Dedifferentiated amniotic fluid mesenchymal stem cell (primary cell): ENCODE measurements around the gene CLDN15.

Source experiments
- DNase-seq: peaks from one replicate; pipeline ENCODE4 v3.0.0-alpha.2; 2016; ENCODE audit errors: extremely low spot score

Gene CLDN15

DNA sequence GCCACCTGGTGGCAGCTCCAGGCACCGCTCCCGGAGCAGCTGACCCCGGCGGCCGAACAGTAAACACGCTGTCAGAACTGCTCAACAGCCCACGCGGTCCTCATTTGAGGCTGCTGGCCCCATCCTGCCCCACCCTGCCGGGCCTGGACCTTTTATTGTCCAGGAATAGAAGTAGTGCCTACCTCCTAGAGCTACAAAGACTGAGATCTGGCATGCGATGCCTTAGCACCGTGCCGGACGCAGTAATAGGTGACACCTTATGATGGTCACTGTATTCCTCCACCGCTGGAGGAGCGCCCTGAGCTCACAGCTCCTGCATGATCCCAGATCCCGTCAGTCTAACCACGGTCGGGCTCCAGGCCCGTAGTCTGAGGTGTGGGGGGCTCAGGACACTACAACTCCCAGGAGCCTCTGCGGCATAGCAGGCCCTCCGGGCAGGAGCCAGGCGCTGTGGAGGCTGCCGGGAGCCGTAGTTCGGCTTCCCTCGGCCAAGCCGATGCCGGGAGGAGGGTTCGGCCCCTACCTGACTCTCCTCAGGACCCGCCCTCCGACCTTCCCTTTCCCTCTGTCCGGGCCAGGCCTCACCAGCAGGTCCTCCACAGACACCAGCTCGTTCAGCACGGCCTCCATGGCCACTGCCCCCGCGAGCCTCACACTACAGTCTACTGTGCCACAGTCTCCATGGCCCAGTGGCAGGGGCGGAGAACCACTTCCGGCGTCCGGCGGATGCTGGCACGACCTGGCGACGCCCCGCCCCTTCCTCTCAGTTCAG lies 7.0 kb upstream of the CLDN15 start, which contains the start of gene FIS1:
Gene FIS1 (minus strand): TSS at position 707 of the 772 bp plus-strand sequence. CDS start 77 bp downstream, at position 630.
- peak; percentile 85 for DNase-seq

DNA sequence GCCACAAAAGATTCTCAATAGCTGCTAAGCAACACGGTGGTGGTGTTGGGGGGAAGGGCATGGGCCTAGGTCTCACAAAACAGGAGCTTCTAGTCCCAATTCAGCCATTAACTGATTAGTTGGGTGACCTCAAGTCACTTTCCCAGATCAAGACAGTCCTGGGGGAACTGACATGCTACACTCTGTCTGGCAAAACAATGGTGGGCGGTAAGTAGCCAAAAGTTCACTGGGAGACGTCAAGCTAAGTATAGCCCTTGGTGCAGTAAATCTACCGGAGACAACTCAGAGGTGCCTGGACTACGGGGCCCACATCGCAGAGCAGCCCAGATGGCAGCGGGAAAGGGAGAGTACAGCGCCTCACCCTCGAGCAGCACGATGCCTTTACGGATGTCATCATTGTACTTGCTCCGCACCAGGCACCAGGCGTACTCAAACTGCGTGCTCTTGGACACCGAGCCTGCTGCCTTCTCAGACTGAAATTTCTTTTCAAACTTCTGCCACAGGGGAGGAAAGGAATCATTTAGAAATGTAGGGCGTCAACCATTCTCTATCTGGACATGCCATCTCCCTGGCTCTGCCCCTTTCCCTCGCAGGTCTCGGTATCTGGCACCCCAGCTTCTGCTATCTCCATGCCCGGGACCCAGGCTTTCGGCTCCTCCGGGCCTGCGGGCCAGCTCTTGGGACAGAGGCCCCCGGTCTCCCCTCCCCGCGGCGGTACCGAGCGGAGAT lies 6.2 kb upstream of the CLDN15 start:
- DNase-seq, result no peak

DNA sequence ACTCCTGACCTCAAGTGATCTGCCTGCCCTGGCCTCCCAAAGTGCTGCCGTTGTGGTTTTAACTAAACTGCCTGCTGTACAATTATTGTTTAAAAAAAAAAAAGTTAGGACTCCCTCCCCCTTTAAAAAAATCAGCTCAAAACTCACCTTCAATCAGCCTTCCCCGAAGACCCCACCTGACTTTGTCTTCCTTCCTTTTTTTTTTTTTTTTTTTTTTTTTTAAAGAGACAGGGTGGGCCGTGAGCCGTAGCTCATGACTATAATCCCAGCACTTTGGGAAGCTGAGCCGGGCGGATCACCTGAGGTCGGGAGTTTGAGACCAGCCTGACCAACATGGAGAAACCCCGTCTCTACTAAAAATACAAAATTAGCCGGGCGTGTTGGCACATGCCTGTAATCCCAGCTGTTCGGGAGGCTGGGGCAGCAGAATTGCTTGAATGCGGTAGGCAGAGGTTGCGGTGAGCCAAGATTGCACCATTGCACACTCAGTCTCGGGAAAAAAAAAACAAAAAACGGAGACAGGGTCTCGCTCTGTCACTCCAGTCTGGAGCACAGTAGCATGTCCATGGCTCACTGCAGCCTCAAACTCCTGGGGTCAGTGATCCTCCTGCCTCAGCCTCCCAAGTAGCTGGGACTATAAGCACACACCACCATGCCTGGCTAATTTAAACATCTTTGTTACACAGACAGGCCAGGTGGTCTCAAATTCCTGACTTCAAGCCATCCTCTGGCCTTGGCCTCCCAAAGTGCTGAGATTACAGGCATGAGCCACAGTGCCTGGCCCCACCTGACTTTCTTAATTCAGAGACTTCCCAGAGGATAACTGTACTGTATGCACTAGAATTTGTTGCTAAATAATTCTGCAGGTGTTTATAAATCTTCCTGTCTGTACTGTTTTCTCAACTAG lies 4.1 kb upstream of the CLDN15 start:
- DNase-seq, result no peak

DNA sequence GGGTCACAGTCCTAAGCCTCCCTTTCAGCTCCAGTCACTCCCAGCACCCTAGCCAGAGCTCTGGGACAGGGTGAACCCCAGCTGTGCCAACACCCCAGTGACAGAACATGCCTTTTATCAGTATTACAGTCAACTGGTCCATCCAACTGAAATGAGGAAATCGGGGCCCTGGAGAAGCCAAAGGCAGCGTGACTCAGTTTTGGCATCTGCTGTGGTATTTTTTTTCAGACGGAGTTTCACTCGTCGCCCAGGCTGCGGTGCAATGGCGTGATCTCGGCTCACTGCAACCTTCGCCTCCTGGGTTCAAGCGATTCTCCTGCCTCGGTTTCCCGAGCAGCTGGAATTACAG lies 3.4 kb upstream of the CLDN15 start:
- no peak for DNase-seq

DNA sequence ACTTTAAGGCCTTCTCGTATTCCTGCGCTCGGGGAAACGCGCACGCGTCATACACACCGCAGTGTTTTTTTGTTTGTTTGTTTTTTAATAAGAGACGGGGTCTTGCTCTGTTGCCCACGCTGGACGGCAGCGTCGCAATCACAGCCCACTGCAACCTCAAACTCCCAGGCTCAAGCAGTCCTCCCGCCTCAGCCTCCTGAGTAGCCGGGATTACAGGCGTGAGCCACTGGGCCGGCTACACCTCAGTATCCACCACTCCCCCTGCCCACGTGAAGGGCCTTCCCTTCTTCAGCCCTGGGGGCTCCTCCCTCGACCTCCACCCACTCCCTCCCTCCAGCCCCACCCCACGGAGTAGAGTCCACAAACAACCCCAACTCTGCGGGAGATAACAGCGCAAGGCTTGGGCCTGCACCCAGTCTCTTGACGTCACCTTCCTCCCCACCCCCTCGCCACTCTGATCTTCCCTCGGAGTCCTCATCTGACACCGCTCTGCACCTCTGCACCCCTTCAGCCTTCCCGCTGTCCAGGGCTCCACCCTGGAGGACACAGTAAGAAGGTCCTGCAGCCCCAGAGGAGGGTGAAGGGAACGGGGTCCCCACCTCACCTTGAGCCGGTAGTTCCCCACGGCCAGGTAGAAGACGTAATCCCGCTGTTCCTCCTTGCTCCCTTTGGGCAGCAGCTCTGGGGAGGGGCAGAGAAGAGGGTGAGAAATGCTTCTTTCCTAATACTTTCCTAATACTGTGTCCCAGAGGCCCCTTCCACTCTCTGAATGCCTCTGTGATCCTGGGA lies 2.8 kb upstream of the CLDN15 start:
- DNase-seq, result no peak

DNA sequence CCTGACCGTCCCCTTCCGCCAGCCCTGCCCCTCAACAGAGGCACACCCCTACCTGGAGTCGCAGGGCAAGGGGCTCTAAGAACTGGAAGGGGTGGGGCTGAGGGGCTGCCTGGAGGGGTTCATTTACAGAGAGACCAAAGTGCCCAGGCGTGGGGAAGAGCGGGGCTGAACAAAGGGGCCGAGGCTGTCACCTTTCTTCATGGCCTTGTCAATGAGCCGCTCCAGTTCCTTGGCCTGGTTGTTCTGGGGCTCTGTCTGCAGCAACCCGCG lies 2.3 kb upstream of the CLDN15 start:
- DNase-seq, result no peak

DNA sequence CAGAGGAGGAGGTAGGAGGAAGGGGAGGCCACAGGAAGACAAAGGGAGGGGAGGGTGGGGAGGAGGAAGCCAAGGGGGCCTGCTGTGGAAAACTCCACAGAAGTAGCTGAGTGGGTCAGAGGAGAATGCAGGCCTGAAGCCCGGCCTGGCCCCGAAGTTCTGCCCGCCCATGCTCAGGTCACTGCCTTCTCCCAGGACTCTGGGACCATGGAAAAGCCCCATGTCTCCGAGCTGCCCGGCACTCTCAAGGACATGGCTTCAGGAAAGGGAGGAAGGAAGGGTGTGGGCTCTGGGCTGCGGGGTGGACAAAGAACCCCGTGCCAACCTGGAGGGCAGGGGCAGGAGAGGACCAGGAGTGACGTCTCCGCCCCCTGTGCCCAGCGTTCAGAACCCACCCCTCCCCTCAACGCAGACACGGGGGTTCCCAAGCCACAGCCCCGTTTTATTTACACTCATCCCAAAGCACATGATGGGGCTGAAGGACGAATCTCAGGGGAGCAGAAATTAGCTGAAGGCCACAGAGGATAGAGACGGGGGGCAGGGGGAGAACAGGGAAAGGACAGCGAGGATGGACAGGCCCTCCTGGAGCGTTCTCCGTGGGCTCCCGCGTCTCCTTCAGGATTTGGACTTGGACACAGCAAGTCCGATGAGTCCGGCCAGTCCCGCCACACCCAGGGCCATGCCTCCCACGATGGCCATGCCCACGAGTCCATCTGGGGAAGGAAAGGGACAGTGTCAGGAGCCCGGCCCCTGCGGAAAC lies 1.8 kb upstream of the CLDN15 start:
- no peak for DNase-seq

DNA sequence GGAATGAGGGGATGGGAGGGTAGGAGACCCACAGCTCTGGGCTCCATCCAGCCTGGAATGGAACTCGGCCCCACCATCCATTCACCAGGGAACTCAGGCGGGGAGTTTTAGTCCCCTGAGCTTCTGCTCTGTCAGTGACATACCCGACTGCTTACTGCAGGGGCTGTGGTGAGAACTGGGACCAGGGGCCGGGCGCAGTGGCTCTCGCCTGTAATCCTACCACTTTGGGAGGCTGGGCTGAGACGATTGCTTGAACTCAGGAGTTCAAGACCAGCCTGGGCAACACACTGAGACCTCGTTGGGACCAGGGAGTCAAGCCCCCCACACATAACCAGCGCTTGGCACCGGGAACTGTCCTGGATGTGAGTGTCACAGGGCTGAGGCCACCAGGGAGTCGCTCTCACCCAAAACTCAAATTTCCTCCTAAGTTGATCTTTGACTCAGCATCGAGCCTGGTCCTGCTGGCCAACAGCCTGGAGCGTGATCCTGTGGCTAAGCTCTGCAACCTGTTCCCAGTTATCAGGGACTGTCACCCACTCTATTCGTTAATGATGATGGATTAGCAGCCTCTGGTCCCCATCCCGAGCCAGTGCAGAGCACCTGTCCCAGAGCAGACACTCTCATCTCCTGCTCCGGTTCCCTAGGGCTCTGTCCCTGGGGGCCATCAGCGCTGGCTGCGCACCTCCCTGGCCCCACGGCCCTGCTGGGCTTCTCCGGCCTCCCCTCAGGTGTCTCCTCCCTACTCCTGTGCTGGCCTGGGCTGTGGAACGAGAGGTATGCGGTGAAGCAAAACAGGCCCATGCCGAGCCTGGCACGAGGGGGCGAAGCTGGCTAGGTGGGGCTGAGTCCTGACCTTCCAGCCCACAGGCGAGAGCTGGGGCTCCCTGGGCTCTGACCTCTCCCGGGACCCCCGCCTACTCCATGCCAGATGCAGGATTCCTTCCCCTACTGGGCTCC lies 902 bp upstream of the CLDN15 start:
- DNase-seq, result no peak

DNA sequence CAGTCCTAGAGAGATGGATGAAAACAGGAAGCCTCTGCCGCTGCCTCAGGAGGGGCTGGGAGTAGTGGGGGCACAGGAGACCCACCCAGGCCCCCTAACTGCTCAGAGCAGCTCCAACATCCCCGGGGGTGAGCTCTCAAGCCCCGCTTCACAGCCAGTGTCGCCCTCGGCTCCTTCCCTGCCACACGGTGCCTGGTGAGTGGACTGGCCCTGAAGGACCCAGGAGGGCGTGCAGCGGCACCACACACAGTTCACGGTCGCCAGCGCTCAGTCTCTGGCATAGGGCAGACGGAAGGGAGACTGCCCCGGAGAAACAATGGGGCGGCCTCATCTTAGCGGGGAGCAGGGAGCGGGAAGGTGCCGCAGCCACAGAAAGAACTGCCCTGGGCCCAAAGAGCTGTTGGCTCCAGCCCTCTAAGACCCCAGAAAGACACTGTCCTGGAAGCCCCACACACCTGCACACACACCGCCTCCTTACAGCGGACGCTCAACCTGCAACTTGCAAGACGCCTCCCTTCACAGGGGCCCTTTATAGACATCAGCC lies 1.2 kb downstream of the CLDN15 start:
- DNase-seq, result no peak

DNA sequence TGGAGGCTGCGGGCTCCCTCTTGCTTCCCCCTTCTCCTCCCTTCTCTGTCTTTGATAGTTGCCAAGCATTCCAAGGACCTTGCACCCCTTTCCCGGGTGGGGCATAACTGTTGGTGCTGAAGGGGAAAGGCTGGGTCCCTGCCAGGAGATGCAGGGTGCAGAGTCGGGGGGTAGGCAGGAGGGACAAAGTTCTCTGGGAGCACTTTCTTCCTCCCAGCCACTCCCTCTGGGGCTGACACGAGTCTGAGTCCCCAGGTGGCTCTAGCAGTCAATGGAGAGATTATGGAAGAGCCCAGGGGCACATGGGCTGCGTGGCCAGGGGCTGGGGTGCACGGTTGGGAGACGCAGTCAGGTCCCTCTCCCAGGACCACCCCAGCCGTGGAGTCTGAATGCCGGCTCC lies 2.1 kb downstream of the CLDN15 start:
- DNase-seq, result no peak

DNA sequence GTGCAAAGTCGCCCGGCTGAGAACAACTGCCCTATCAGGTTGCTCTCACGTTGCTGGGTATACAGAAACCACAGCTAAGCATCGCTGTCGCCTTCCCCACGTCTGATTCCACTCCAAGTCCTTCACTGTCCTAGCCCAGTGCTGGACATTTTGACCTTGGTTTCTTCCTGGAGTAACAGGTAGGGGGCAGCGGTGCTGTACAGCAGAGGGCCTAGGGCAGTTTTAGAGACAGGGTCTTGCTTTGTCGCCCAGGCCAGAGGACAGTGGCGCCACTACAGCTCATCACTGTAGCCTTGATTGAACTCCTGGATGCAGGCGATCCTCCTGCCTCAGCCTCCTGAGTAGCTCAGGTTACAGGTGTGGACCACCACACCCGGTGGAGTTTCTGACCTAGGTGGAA lies 2.6 kb downstream of the CLDN15 start:
- no peak for DNase-seq

DNA sequence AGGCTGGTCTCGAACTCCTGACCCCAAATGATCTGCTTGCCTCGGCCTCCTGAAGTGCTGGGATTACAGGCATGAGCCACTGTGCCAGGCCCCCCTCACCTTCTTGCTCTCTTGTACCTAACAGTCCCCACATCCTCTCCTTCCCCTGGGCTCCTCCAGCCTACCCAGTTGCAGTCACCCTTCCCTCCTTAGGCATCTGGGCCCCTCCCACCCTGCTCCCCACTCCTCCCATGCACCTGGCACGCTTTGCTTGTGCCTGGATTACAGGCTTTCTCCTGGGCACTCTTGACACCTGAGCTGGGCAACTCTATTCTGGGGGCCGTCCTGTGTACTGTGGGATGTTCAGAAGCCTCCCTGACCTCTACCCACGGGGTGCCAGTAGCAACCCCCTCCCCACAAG lies 3.0 kb downstream of the CLDN15 start:
- DNase-seq, result no peak

DNA sequence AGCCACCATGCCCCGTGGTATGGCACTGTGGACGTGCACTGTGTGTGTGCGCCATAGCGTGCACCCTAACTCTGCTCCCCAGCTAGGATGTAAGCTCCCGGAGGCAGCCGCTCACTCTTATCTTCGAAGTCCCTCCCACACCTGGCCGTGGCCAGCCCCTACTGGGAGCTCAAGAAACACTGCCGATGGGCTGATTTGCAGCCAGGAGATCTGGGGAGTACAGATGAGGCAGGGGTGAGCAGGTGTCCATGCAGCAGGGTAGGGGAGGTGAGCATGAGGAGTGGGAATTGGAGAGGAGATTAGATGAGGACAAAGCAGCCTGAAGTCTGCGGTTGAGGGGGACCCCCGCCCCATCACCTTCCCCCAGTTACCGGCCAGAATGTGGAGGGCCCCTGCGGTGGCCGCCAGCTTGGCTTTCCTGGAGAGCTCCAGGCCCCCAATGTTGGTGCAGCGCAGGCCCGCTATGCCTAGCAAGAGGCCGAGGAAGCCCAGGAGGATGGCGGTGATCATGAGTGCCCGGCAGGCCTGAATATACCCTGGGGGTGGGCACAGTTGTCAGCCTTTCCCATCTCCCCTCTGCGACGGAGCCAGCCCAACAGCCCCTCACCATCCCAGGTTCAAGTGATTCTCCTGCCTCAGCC lies 3.6 kb downstream of the CLDN15 start:
- DNase-seq, result no peak

DNA sequence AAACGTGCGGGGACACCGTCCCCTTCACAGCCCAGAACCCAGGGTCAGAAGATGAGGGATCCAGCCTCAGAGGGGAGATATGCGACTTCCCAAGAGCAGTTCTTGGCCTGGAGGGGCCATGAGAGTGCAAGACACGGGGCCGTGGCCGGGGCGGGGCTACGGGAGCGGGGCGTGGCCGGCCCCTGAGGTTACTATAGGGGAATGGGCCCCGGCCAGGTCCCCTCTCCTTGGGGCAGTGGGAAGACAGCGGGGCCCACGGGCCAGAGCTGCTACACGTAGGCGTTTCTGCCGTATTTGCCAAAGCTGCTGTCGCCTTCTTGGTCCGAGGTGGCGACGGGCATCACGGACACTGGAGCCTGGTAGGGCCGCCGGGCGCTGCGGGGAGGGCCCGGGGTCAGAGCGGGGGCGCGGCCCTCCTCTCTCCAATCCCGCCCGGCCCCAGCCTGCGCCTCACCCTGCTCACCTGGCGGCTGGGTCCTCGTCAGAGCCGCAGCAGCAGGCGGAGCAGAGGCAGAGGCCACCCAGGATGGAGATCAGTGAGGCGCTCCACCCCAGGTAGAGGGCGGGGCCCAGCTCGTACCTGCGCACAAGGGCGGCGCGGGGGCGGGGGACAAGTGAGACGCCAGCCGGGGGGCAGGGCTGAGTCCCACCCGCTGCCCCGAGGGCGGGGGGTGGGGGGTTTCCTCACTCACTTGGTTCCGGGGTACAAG lies 5.3 kb downstream of the CLDN15 start:
- no peak for DNase-seq

DNA sequence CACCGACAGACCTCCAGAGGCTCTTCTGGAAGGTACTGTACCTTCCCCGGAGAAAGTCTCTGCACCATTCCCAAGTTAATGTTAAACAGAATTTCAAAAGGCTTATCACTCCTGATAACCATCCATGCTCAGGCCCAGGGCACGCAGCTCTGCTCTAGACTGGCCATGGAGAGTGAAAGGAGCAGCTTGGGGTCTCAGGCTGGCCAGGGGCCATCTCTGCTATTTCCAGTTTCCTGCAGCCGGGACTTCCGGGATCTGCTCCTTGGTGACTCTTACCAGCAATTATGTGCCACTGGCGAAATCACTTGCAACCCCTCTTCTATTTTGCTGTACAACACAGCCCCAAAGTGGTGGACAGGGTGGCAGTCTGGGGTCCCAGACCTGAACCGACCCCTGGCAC lies 6.0 kb downstream of the CLDN15 start:
- no peak for DNase-seq

DNA sequence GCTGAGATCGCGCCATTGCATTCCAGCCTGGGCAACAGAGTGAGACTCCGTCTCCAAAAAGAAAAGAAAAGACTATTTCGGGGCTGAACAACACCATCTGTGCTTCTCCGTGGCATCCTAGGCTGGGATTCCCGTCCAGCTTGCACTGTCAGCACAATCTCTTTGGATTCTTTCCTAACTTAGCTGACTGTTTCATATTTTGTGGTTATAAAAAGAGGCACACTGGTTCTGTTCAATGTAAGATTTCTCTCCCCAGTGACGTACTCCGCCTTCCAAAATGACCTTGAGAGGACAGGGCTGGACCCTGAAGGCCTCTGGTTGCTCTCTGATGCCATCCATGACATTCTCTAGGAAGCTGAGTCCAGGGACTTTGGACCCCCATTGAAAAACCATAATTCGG lies 10.9 kb downstream of the CLDN15 start:
- no peak for DNase-seq

DNA sequence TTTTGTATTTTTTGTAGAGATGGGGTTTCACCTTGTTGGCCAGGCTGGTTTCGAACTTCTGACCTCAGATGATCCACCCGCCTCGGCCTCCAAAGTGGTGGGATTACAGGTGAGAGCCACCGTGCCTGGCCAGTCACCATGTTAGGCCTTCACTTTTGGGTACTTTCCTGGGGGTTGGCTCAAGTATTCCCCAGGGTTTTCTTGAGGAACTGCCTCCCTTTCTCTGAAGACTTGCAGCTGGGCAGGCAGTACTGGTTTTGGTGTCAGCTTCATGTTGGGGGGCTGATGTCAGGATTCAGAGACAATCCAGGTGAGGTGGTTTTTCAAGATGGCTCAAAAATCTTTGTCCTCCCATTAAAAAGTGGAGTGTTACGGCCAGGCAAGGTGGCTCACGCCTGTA lies 12.0 kb downstream of the CLDN15 start:
- DNase-seq, result no peak

DNA sequence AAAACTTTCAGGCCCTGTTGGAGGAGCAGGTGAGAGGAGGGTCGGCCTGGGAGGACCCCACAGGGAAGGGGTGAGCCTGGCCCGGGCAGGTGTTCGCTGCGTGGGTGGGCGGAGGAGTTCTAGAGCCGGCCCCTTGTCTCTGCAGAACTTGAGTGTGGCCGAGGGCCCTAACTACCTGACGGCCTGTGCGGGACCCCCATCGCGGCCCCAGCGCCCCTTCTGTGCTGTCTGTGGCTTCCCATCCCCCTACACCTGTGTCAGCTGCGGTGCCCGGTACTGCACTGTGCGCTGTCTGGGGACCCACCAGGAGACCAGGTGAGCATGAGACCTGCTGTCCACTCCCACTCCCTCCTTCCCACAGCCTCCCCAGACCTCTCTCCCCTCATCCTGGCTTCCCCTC lies 14.1 kb downstream of the CLDN15 start:
- no peak for DNase-seq
